HepG2 (cell line): ENCODE measurements around the gene LGI4. TPM values are rescaled to one million over a fixed set of nuclear protein-coding genes. Genes with fewer than 3 reads are reported as not detected.

Experiments used
- CBX5 ChIP-seq: sonication (generic); formaldehyde crosslinking; IDR thresholded peaks from 2 replicates; pipeline ENCODE4 v1.4.0; 2020; ENCODE audit warnings: missing genetic modification reagents, borderline replicate concordance
- E2F1 ChIP-seq: sonication (generic); formaldehyde crosslinking; IDR thresholded peaks from 2 replicates; pipeline ENCODE4 v1.5.0; 2020; ENCODE audit warnings: missing genetic modification reagents
- FIP1L1 ChIP-seq: fragments of 200-400 bp; formaldehyde crosslinking; IDR thresholded peaks from 2 replicates; pipeline ENCODE4 v1.6.1; 2018; ENCODE audit warnings: low read depth, mild to moderate bottlenecking, low read length, moderate library complexity, borderline replicate concordance; ENCODE audit not compliant: insufficient read depth
- FOSL2 ChIP-seq: sonication (generic); formaldehyde crosslinking; IDR thresholded peaks from 2 replicates; pipeline ENCODE4 v1.4.0; 2020; ENCODE audit warnings: missing genetic modification reagents
- FOXO4 ChIP-seq: sonication (generic); formaldehyde crosslinking; conservative IDR thresholded peaks from 2 replicates; pipeline ENCODE4 v1.8.1; 2023; ENCODE audit warnings: missing genetic modification reagents
- HDAC1 ChIP-seq: sonication (generic); formaldehyde crosslinking; IDR thresholded peaks from 2 replicates; pipeline ENCODE4 v1.5.1; 2020; ENCODE audit warnings: mild to moderate bottlenecking, missing genetic modification reagents
- IRF2 ChIP-seq: IDR thresholded peaks from 2 replicates; pipeline ENCODE4 v1.6.1; 2018; ENCODE audit warnings: missing genetic modification reagents, missing compliant biosample characterization
- KAT8 ChIP-seq: IDR thresholded peaks from 2 replicates; pipeline ENCODE4 v1.6.1; 2016; ENCODE audit warnings: missing genetic modification reagents, missing compliant biosample characterization
- MED13 ChIP-seq: sonication (generic); formaldehyde crosslinking; IDR thresholded peaks from 2 replicates; pipeline ENCODE4 v1.5.0; 2020; ENCODE audit warnings: missing genetic modification reagents
- NFAT5 ChIP-seq: sonication (generic); formaldehyde crosslinking; IDR thresholded peaks from 2 replicates; pipeline ENCODE4 v1.4.0; 2020; ENCODE audit warnings: missing genetic modification reagents
- ONECUT2 ChIP-seq: sonication (generic); formaldehyde crosslinking; IDR thresholded peaks from 2 replicates; pipeline ENCODE4 v1.4.0; 2020; ENCODE audit warnings: missing genetic modification reagents
- SALL1 ChIP-seq: sonication (generic); formaldehyde crosslinking; IDR thresholded peaks from 2 replicates; pipeline ENCODE4 v1.8.0; 2022; ENCODE audit warnings: mild to moderate bottlenecking, missing genetic modification reagents
- TBL1XR1 ChIP-seq: fragments of 150-350 bp; IDR thresholded peaks from 2 replicates; pipeline ENCODE4 v1.6.1; 2014; ENCODE audit warnings: borderline replicate concordance, low read length; ENCODE audit not compliant: partially characterized antibody
- TEAD3 ChIP-seq: optimal IDR thresholded peaks from 2 replicates; pipeline ENCODE3; 2016; ENCODE audit warnings: borderline replicate concordance
- TRIM22 ChIP-seq: fragments of 450-650 bp; IDR thresholded peaks from 2 replicates; pipeline ENCODE4 v1.6.1; 2017
- ZMYM4 ChIP-seq: sonication (generic); formaldehyde crosslinking; IDR thresholded peaks from 2 replicates; pipeline ENCODE4 v1.8.1; 2023; ENCODE audit warnings: mild to moderate bottlenecking, missing genetic modification reagents
- ZNF143 ChIP-seq: sonication (generic); formaldehyde crosslinking; IDR thresholded peaks from 2 replicates; pipeline ENCODE4 v1.4.0; 2020; ENCODE audit warnings: missing genetic modification reagents
- ZNF335 ChIP-seq: sonication (generic); formaldehyde crosslinking; IDR thresholded peaks from 2 replicates; pipeline ENCODE4 v1.4.0; 2020; ENCODE audit warnings: missing genetic modification reagents
- ZNF33A ChIP-seq: sonication (generic); formaldehyde crosslinking; IDR thresholded peaks from 2 replicates; pipeline ENCODE4 v1.5.1; 2020; ENCODE audit warnings: missing genetic modification reagents, mild to moderate bottlenecking, moderate library complexity, borderline replicate concordance
- ZNF543 ChIP-seq: sonication (generic); formaldehyde crosslinking; IDR thresholded peaks from 2 replicates; pipeline ENCODE4 v1.4.0; 2020; ENCODE audit warnings: mild to moderate bottlenecking, missing genetic modification reagents
- ZNF614 ChIP-seq: IDR thresholded peaks from 2 replicates; pipeline ENCODE4 v1.6.1; 2018; ENCODE audit warnings: missing biosample characterization, missing genetic modification reagents, inconsistent platforms, borderline replicate concordance
- ZNF672 ChIP-seq: sonication (generic); formaldehyde crosslinking; IDR thresholded peaks from 2 replicates; pipeline ENCODE4 v1.8.1; 2022; ENCODE audit warnings: missing genetic modification reagents
- ZNF747 ChIP-seq: sonication (generic); formaldehyde crosslinking; IDR thresholded peaks from 2 replicates; pipeline ENCODE4 v1.8.1; 2023; ENCODE audit warnings: missing genetic modification reagents, mild to moderate bottlenecking, borderline replicate concordance
- ZNF782 ChIP-seq: sonication (generic); formaldehyde crosslinking; IDR thresholded peaks from 2 replicates; pipeline ENCODE4 v1.4.0; 2020; ENCODE audit warnings: missing genetic modification reagents, mild to moderate bottlenecking, borderline replicate concordance
- polyA plus RNA-seq, 8 experiments: library from polyadenylated mRNA; depleted of rRNA in 3 of 8; stranded (reverse) in 7 of 8; unstranded in 1 of 8; fragments of >200 nt; fragmentation: Illumina TruSeq in 4 of 8; extraction: Trizol in 4 of 8; gene quantifications; 2 replicates each; pipeline versions ENCODE4 v1.2.1 to v1.2.3, GENCODE V29; 2011 to 2016; ENCODE audit warnings: low read depth in 4 of 8, missing spikeins in 1 of 8, mixed read lengths in 1 of 8; ENCODE audit not compliant: insufficient read depth in 1 of 8
- total RNA-seq, 5 experiments: library from RNA; depleted of rRNA; stranded (reverse); fragments of >200 nt; fragmentation: Illumina TruSeq; extraction: Trizol; gene quantifications; 2 replicates each; pipeline ENCODE4 v1.2.3, GENCODE V29; 2016; ENCODE audit warnings: low read depth in 1 of 5

Gene LGI4
- total and polyA plus RNA-seq, 2 of the 13 experiments (the other 11 are each of a cell fraction or from before 2014, with no cell fraction given), result 2.8 TPM; not detected in 1

GRCh38 chr19:35107545-35107944, 27.3 kb downstream of the LGI4 start (continued):
- TF ChIP-seq SALL1 (CRISPR knock-in tag) (peak; percentile 37; the same call in 1 of the 2 replicates), ZNF747 (no peak), TEAD3 (CRISPR knock-in tag) (peak; percentile 54), FIP1L1 (no peak), ZNF672 (CRISPR knock-in tag) (no peak), ONECUT2 (no peak), E2F1 (CRISPR knock-in tag) (no peak), ZMYM4 (CRISPR knock-in tag) (no peak), FOSL2 (peak; percentile 94), NFAT5 (CRISPR knock-in tag) (no peak), TRIM22 (no peak), ZNF614 (CRISPR knock-in tag) (no peak), ZNF782 (CRISPR knock-in tag) (no peak), CBX5 (CRISPR knock-in tag) (no peak), ZNF143 (no peak), ZNF335 (CRISPR knock-in tag) (no peak), MED13 (CRISPR knock-in tag) (no peak), FOXO4 (CRISPR knock-in tag) (no peak), IRF2 (CRISPR knock-in tag) (no peak), ZNF543 (CRISPR knock-in tag) (no peak), ZNF33A (CRISPR knock-in tag) (no peak), HDAC1 (no peak), TBL1XR1 (no peak), KAT8 (CRISPR knock-in tag) (no peak)
